ENCODE data around the gene MDC1.

Gene MDC1

DNA sequence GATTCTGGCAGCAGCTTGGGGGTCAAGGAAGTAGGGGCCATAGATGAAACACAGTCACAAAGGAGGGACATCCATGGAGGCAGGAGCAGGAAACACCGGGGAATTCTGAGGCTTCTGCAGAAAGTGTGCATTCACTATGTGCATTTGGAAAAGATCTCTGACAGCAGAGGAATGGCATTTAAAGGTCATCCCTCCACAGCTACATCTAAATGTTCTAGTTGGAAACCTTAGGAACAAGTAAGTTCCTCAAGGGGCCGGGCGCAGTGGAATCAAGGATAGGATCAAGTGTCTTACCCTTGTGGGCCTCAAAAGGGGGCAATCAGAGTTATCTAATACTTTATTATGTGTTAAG, 61.4 kb downstream of the MDC1 start:
- H3K4me3 ChIP-seq (ENCODE audit: low read depth, low read length) = no peak overlapping the region
- H3K36me3 ChIP-seq (ENCODE audit: control insufficient read depth in 2 of 2, insufficient read depth in 1 of 2, low read length in 2 of 2) = peaks cover 58 to 96% of the 10 kb centered on the region in 2 experiments
- no peaks in the 10 kb centered on the region for H3K9me3 ChIP-seq (ENCODE audit: control insufficient read depth, insufficient read depth, low read depth, low read length)
- ChIA-PET POLR2A (no interaction called here), CTCF (no interaction called here)
- no peak overlapping the region for H3K27ac ChIP-seq (ENCODE audit: extremely low read depth, low read depth, low read length)
- TF ChIP-seq, protein P1, sequence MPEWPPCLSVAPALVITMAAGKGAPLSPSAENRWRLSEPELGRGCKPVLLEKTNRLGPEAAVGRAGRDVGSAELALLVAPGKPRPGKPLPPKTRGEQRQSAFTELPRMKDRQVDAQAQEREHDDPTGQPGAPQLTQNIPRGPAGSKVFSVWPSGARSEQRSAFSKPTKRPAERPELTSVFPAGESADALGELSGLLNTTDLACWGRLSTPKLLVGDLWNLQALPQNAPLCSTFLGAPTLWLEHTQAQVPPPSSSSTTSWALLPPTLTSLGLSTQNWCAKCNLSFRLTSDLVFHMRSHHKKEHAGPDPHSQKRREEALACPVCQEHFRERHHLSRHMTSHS (tag by site-specific recombination; IDR thresholded peaks at IDR 0.05) = no peak
- TF ChIP-seq ZNF654 (tag by site-specific recombination; IDR thresholded peaks at IDR 0.05; ENCODE audit: low read depth) (no peak), KLF9 (tag by site-specific recombination; IDR thresholded peaks at IDR 0.05; ENCODE audit: low read depth) (no peak), OSR2 (tag by site-specific recombination; IDR thresholded peaks at IDR 0.05) (no peak), ZNF626 (tag by site-specific recombination; IDR thresholded peaks at IDR 0.05) (no peak), SALL2 (tag by site-specific recombination; IDR thresholded peaks at IDR 0.05; ENCODE audit: borderline replicate concordance) (no peak), ZSCAN18 (tag by site-specific recombination; IDR thresholded peaks at IDR 0.05) (no peak), ZNF362 (tag by site-specific recombination; IDR thresholded peaks at IDR 0.05) (no peak), EGR2 (tag by site-specific recombination; IDR thresholded peaks at IDR 0.05; ENCODE audit: low read depth) (no peak)
- no peaks in the 10 kb centered on the region for H3K4me1 ChIP-seq (ENCODE audit: control insufficient read depth, insufficient read depth, low read length)

- H3K9me3 ChIP-seq (ENCODE audit: control insufficient read depth, insufficient read depth, low read depth, low read length) = no peaks in the 10 kb centered on the region
- peaks cover 61 to 95% of the 10 kb centered on the region in 2 experiments for H3K36me3 ChIP-seq (ENCODE audit: control insufficient read depth in 2 of 2, insufficient read depth in 1 of 2, low read length in 2 of 2)
- no peak overlapping the region for H3K4me3 ChIP-seq (ENCODE audit: low read depth, low read length)
- H3K4me1 ChIP-seq (ENCODE audit: control insufficient read depth, insufficient read depth, low read length) = no peaks in the 10 kb centered on the region
- no peak overlapping the region for H3K27ac ChIP-seq (ENCODE audit: extremely low read depth, low read depth, low read length)
- CTCF ChIA-PET = interaction anchor here (0.6 to 3.1 kb wide), 2 partner anchors 17 to 174 kb away, joined by 4 to 18 read pairs; partner anchors contain the start of gene DHX16
- no peak for TF ChIP-seq ZNF132 (tag by site-specific recombination; IDR thresholded peaks at IDR 0.05; ENCODE audit: borderline replicate concordance)
- no peak for TF ChIP-seq SCRT2 (tag by site-specific recombination; IDR thresholded peaks at IDR 0.05)
- no peak for TF ChIP-seq SCRT1 (tag by site-specific recombination; IDR thresholded peaks at IDR 0.05; ENCODE audit: borderline replicate concordance)
- TF ChIP-seq, protein P2, sequence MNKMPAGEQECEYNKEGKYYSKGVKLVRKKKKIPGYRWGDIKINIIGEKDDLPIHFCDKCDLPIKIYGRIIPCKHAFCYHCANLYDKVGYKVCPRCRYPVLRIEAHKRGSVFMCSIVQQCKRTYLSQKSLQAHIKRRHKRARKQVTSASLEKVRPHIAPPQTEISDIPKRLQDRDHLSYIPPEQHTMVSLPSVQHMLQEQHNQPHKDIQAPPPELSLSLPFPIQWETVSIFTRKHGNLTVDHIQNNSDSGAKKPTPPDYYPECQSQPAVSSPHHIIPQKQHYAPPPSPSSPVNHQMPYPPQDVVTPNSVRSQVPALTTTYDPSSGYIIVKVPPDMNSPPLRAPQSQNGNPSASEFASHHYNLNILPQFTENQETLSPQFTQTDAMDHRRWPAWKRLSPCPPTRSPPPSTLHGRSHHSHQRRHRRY (tag by site-specific recombination; IDR thresholded peaks at IDR 0.05) = no peak
- TF ChIP-seq ZNF239 (tag by site-specific recombination; IDR thresholded peaks at IDR 0.05) = no peak
- TF ChIP-seq ZNF169 (tag by site-specific recombination; IDR thresholded peaks at IDR 0.05) = no peak
- no peak for TF ChIP-seq ZBTB26 (tag by site-specific recombination; optimal IDR thresholded peaks at IDR 0.05)
- TF ChIP-seq GLI2 (tag by site-specific recombination; IDR thresholded peaks at IDR 0.05; ENCODE audit: borderline replicate concordance, low read depth) = no peak
- no peak for TF ChIP-seq ZFP41 (tag by site-specific recombination; IDR thresholded peaks at IDR 0.05; ENCODE audit: borderline replicate concordance)
- TF ChIP-seq ZNF248 (tag by site-specific recombination; IDR thresholded peaks at IDR 0.05) = no peak
- TF ChIP-seq ZNF530 (tag by site-specific recombination; IDR thresholded peaks at IDR 0.05; ENCODE audit: low read depth) = no peak
- TF ChIP-seq ZNF548 (tag by site-specific recombination; IDR thresholded peaks at IDR 0.05) = no peak
- TF ChIP-seq ZNF664 (tag by site-specific recombination; IDR thresholded peaks at IDR 0.05) = no peak
- TF ChIP-seq ZNF366 (tag by site-specific recombination; conservative IDR thresholded peaks at IDR 0.05) = no peak
- POLR2A ChIA-PET = interaction anchor here (0.7 kb wide), 1 partner anchor 39 kb away, joined by 3 read pairs; no protein-coding TSS in a partner anchor
These were observed 62.0 kb downstream of the MDC1 start for GRCh38 chr6:30654798-30655742.
